H9 (cell line): ENCODE measurements around the gene OR13C9. TPM values are rescaled to one million over a fixed set of nuclear protein-coding genes. Genes with fewer than 3 reads are reported as not detected.

Experiments
- DNase-seq: peaks from one replicate; pipeline ENCODE4 v3.0.0-alpha.2; 2017
- H2AFZ ChIP-seq: one replicate; pipeline ENCODE4 v1.6.1; 2013; ENCODE audit warnings: mild to moderate bottlenecking, low read length, control low read depth, moderate library complexity
- H2AK5ac ChIP-seq: 2 replicates; pipeline ENCODE4 v1.6.1; 2013; ENCODE audit warnings: low read length, control low read depth, mixed read lengths; ENCODE audit not compliant: insufficient read length
- H2BK120ac ChIP-seq: one replicate; pipeline ENCODE4 v1.6.1; 2013; ENCODE audit warnings: low read depth, mild to moderate bottlenecking, low read length, control low read depth, inconsistent platforms; ENCODE audit not compliant: poor library complexity, severe bottlenecking
- H2BK12ac ChIP-seq: 2 replicates; pipeline ENCODE4 v1.6.1; 2013; ENCODE audit warnings: low read length, control low read depth, mixed read lengths, low read depth; ENCODE audit not compliant: insufficient read length
- H2BK15ac ChIP-seq: 2 replicates; pipeline ENCODE4 v1.6.1; 2013; ENCODE audit warnings: low read depth, low read length, control low read depth
- H2BK20ac ChIP-seq: one replicate; pipeline ENCODE4 v1.6.1; 2013; ENCODE audit warnings: low read depth, mild to moderate bottlenecking, low read length, control low read depth, inconsistent platforms; ENCODE audit not compliant: poor library complexity, severe bottlenecking
- H2BK5ac ChIP-seq: 2 replicates; pipeline ENCODE4 v1.6.1; 2013; ENCODE audit warnings: low read length, control low read depth, mixed read lengths; ENCODE audit not compliant: insufficient read length
- H3K14ac ChIP-seq: 2 replicates; pipeline ENCODE4 v1.6.1; 2013; ENCODE audit warnings: low read length, control low read depth; ENCODE audit not compliant: insufficient read depth
- H3K18ac ChIP-seq: 2 replicates; pipeline ENCODE4 v1.6.1; 2013; ENCODE audit warnings: low read depth, mild to moderate bottlenecking, mixed read lengths, low read length, control low read depth; ENCODE audit not compliant: insufficient read length
- H3K23ac ChIP-seq: 2 replicates; pipeline ENCODE4 v1.6.1; 2013; ENCODE audit warnings: low read length, control low read depth, mixed read lengths, low read depth; ENCODE audit not compliant: insufficient read length
- H3K23me2 ChIP-seq: 2 replicates; pipeline ENCODE4 v1.6.1; 2013; ENCODE audit warnings: low read depth, mild to moderate bottlenecking, mixed read lengths, low read length, control low read depth; ENCODE audit not compliant: insufficient read length, poor library complexity, severe bottlenecking
- H3K27ac ChIP-seq: 2 replicates; pipeline ENCODE4 v1.5.1; 2013; ENCODE audit warnings: low read length, control low read depth, mixed read lengths, low read depth; ENCODE audit not compliant: insufficient read length
- H3K27me3 ChIP-seq: 2 replicates; pipeline ENCODE4 v1.6.1; 2013; ENCODE audit warnings: low read length, control low read depth, inconsistent platforms; ENCODE audit not compliant: insufficient read depth
- H3K4ac ChIP-seq: 2 replicates; pipeline ENCODE4 v1.6.1; 2013; ENCODE audit warnings: low read depth, mild to moderate bottlenecking, control low read depth, inconsistent platforms, low read length, moderate library complexity
- H3K4me1 ChIP-seq: 2 replicates; pipeline ENCODE4 v1.6.1; 2013; ENCODE audit warnings: low read length, control low read depth, inconsistent platforms; ENCODE audit not compliant: insufficient read depth
- H3K4me2 ChIP-seq: 2 replicates; pipeline ENCODE4 v1.6.1; 2013; ENCODE audit warnings: low read length, control low read depth, mixed read lengths; ENCODE audit not compliant: insufficient read length, insufficient read depth
- H3K56ac ChIP-seq: 2 replicates; pipeline ENCODE4 v1.6.1; 2013; ENCODE audit warnings: low read depth, mild to moderate bottlenecking, mixed read lengths, low read length, control low read depth; ENCODE audit not compliant: insufficient read length
- H3K79me1 ChIP-seq: 2 replicates; pipeline ENCODE4 v1.6.1; 2013; ENCODE audit warnings: low read depth, mild to moderate bottlenecking, moderate library complexity, low read length, control low read depth, inconsistent platforms; ENCODE audit not compliant: insufficient read depth, poor library complexity, severe bottlenecking
- H3K79me2 ChIP-seq: 2 replicates; pipeline ENCODE4 v1.6.1; 2013; ENCODE audit warnings: low read length, control low read depth, inconsistent platforms; ENCODE audit not compliant: insufficient read depth
- H3K9ac ChIP-seq: 2 replicates; pipeline ENCODE4 v1.6.1; 2013; ENCODE audit warnings: low read length, control low read depth, mixed read lengths; ENCODE audit not compliant: insufficient read length; ENCODE audit errors: extremely low read depth
- H3K9me3 ChIP-seq: one replicate; pipeline ENCODE4 v1.6.1; 2013; ENCODE audit warnings: low read depth, low read length, inconsistent platforms; ENCODE audit not compliant: control insufficient read depth
- H3T11ph ChIP-seq: one replicate; pipeline ENCODE4 v1.6.1; 2013; ENCODE audit warnings: mild to moderate bottlenecking, low read length, control low read depth, inconsistent platforms
- H4K20me1 ChIP-seq: one replicate; pipeline ENCODE4 v1.6.1; 2013; ENCODE audit not compliant: control insufficient read depth, insufficient read length, insufficient read depth
- H4K5ac ChIP-seq: 2 replicates; pipeline ENCODE4 v1.6.1; 2013; ENCODE audit warnings: low read depth, mild to moderate bottlenecking, mixed read lengths, low read length, control low read depth; ENCODE audit not compliant: insufficient read length
- H4K8ac ChIP-seq: replicated peaks from 2 replicates; pipeline ENCODE4 v1.6.1; 2013; ENCODE audit warnings: low read length, control low read depth, mixed read lengths, low read depth; ENCODE audit not compliant: insufficient read length
- H4K91ac ChIP-seq: 2 replicates; pipeline ENCODE4 v1.6.1; 2013; ENCODE audit warnings: low read depth, mild to moderate bottlenecking, moderate library complexity, mixed read lengths, low read length, control low read depth; ENCODE audit not compliant: insufficient read length
- H3K27ac Mint-ChIP-seq, 3 experiments: 2 replicates in 2 of 3; 3 replicates in 1 of 3; pipeline ENCODE4 v1.8.0; 2020 to 2021; ENCODE audit warnings: mixed read lengths in 3 of 3, mild to moderate bottlenecking in 1 of 3, moderate library complexity in 1 of 3
- H3K27me3 Mint-ChIP-seq: 2 replicates; pipeline ENCODE4 v1.8.0; 2021; ENCODE audit warnings: low read depth, mild to moderate bottlenecking, moderate library complexity, mixed read lengths
- H3K36me3 Mint-ChIP-seq, 3 experiments: 2 replicates in 2 of 3; 3 replicates in 1 of 3; pipeline ENCODE4 v1.8.0; 2020 to 2021; ENCODE audit warnings: low read depth in 3 of 3, mixed read lengths in 3 of 3; ENCODE audit not compliant: insufficient read depth in 1 of 3
- H3K4me1 Mint-ChIP-seq, 2 experiments: 2 replicates each; pipeline ENCODE4 v1.8.0; 2020; ENCODE audit warnings: mixed read lengths in 2 of 2
- H3K4me3 Mint-ChIP-seq, 2 experiments: 2 replicates in 1 of 2; 3 replicates in 1 of 2; pipeline ENCODE4 v1.8.0; 2020 to 2021; ENCODE audit warnings: mild to moderate bottlenecking in 2 of 2, mixed read lengths in 2 of 2, moderate library complexity in 1 of 2
- H3K9me3 Mint-ChIP-seq, 2 experiments: 2 replicates in 1 of 2; 3 replicates in 1 of 2; pipeline ENCODE4 v1.8.0; 2020; ENCODE audit warnings: mild to moderate bottlenecking in 2 of 2, mixed read lengths in 2 of 2, moderate library complexity in 1 of 2
- WGBS: extraction: QIAGEN DNeasy Blood & Tissue Kit; methylation state at CpG from one replicate; pipeline ENCODE4 v1.1.7; 2013; ENCODE audit warnings: missing lambda C conversion rate, low lambda C conversion rate, mixed read lengths; ENCODE audit not compliant: insufficient read length; ENCODE audit errors: extremely low coverage; 5-methylcytosine and 5-hydroxymethylcytosine counted together
- total RNA-seq: library from RNA; stranded (reverse); gene quantifications from 2 replicates; pipeline ENCODE4 v1.2.1, GENCODE V29; 2021
- TF ChIP-seq, protein P1 (sequence below): fragments of 200-600 bp; sonication (generic); conservative IDR thresholded peaks from 3 replicates; pipeline ENCODE4 v1.8.0; 2021; ENCODE audit warnings: antibody characterized with exemption, mild to moderate bottlenecking

Gene OR13C9
- total RNA-seq, 1 experiment from 2014 or later, result not detected

GRCh38 chr9:104568868-104569267, 49.1 kb downstream of the OR13C9 start, which contains the start of gene OR13C8:
OR13C8 (plus strand) TSS chr9:104569168; CDS start chr9:104569168, 0 bp downstream.
- peaks cover 9 to 12% of the 10 kb centered on the region in 2 experiments; a peak in 3 of 5 replicates for H3K9me3 Mint-ChIP-seq
- no peaks in the 10 kb centered on the region for H3K79me1 ChIP-seq
- no peaks in the 10 kb centered on the region for H3K79me2 ChIP-seq
- TF ChIP-seq, protein P1, sequence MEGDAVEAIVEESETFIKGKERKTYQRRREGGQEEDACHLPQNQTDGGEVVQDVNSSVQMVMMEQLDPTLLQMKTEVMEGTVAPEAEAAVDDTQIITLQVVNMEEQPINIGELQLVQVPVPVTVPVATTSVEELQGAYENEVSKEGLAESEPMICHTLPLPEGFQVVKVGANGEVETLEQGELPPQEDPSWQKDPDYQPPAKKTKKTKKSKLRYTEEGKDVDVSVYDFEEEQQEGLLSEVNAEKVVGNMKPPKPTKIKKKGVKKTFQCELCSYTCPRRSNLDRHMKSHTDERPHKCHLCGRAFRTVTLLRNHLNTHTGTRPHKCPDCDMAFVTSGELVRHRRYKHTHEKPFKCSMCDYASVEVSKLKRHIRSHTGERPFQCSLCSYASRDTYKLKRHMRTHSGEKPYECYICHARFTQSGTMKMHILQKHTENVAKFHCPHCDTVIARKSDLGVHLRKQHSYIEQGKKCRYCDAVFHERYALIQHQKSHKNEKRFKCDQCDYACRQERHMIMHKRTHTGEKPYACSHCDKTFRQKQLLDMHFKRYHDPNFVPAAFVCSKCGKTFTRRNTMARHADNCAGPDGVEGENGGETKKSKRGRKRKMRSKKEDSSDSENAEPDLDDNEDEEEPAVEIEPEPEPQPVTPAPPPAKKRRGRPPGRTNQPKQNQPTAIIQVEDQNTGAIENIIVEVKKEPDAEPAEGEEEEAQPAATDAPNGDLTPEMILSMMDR, result no peak
- H3K23me2 ChIP-seq, result no peaks in the 10 kb centered on the region
- no peak within 1 kb of the TSS for H2AFZ ChIP-seq
- no peak within 1 kb of the TSS; a peak in 1 of 7 replicates for H3K27ac Mint-ChIP-seq
- no peak within 1 kb of the TSS for H3K14ac ChIP-seq
- H4K91ac ChIP-seq, result no peak within 1 kb of the TSS
- H3T11ph ChIP-seq, result no peak within 1 kb of the TSS
- H3K4me2 ChIP-seq, result no peak within 1 kb of the TSS
- no peak within 1 kb of the TSS for H2BK120ac ChIP-seq
- H3K4me3 Mint-ChIP-seq, result no peak within 1 kb of the TSS
- H4K5ac ChIP-seq, result no peak within 1 kb of the TSS
- no peak within 1 kb of the TSS for H2BK15ac ChIP-seq
- no peak within 1 kb of the TSS for H3K9ac ChIP-seq
- H3K4me1 Mint-ChIP-seq, result no peaks in the 10 kb centered on the region
- H3K36me3 Mint-ChIP-seq, result no peaks in the 10 kb centered on the region; a peak in 1 of 7 replicates
- WGBS, result no CpG with 5 or more reads among the region's 4 CpGs
- H3K27me3 ChIP-seq, result no peaks in the 10 kb centered on the region
- H3K4ac ChIP-seq, result no peak within 1 kb of the TSS
- no peak for DNase-seq
- H3K9me3 ChIP-seq, result no peaks in the 10 kb centered on the region
- H2BK20ac ChIP-seq, result no peak within 1 kb of the TSS
- no peak within 1 kb of the TSS for H2BK5ac ChIP-seq
- no peaks in the 10 kb centered on the region for H4K20me1 ChIP-seq
- no peak within 1 kb of the TSS for H3K27ac ChIP-seq
- H2BK12ac ChIP-seq, result no peak within 1 kb of the TSS
- H2AK5ac ChIP-seq, result no peak within 1 kb of the TSS
- H3K56ac ChIP-seq, result no peak within 1 kb of the TSS
- H4K8ac ChIP-seq, result no peak within 1 kb of the TSS
- no peak within 1 kb of the TSS for H3K23ac ChIP-seq
- no peaks in the 10 kb centered on the region for H3K27me3 Mint-ChIP-seq
- H3K18ac ChIP-seq, result no peak within 1 kb of the TSS
- no peaks in the 10 kb centered on the region for H3K4me1 ChIP-seq

Other genes starting within 250 kb of the OR13C9 start
- not detected in 2 replicates for gene OR13F1, start 113.9 kb downstream of the OR13C9 start, total RNA-seq
- not detected in 2 replicates for gene OR13C4, start 91.0 kb downstream of the OR13C9 start, total RNA-seq
- gene OR13C3, start 81.3 kb downstream of the OR13C9 start, total RNA-seq, result not detected in 2 replicates
- not detected in 2 replicates for gene OR13C8, start 49.0 kb downstream of the OR13C9 start, total RNA-seq
- not detected in 2 replicates for gene OR13C5, start 18.8 kb downstream of the OR13C9 start, total RNA-seq
- not detected in 2 replicates for gene OR13C2, start 12.6 kb downstream of the OR13C9 start, total RNA-seq
- gene OR13D1, start 76.3 kb upstream of the OR13C9 start, total RNA-seq, result not detected in 2 replicates
- 13.8 and 13.9 TPM in 2 replicates for gene NIPSNAP3A, start 129.5 kb upstream of the OR13C9 start, total RNA-seq
- gene NIPSNAP3B, start 145.9 kb upstream of the OR13C9 start, total RNA-seq, result 0.26 and 0.57 TPM in 2 replicates